ENCODE data around the gene ZNF320. TPM values are rescaled to one million over a fixed set of nuclear protein-coding genes. Genes with fewer than 3 reads are reported as not detected.
"Not testable (repeated sequence)": the region's sequence is repeated elsewhere in the genome, so short reads cannot be mapped to it uniquely, and the experiment has no call there.

ZNF320 gene
- 51.1 TPM for total RNA-seq

GRCh38 chr19:52897138-52897935 lies at the start of gene ZNF320:
Gene ZNF320, minus strand, starts transcription at chr19:52897635. Its CDS starts 7,380 bp downstream, at chr19:52890255.
- DNase-seq (ENCODE audit: low spot score): peak; percentile 97

GRCh38 chr19:52946322-52947310 lies 49.2 kb upstream of the ZNF320 start:
- peak; percentile 88 for DNase-seq (ENCODE audit: low spot score)

GRCh38 chr19:52945652-52946321 lies 48.4 kb upstream of the ZNF320 start:
- no peak for DNase-seq (ENCODE audit: low spot score)

GRCh38 chr19:52944703-52945493 lies 47.5 kb upstream of the ZNF320 start:
- not testable (repeated sequence) for DNase-seq (ENCODE audit: low spot score)

GRCh38 chr19:52943884-52944643 lies 46.6 kb upstream of the ZNF320 start:
- DNase-seq (ENCODE audit: low spot score): no peak

- DNase-seq (ENCODE audit: low spot score): no peak
Observed at GRCh38 chr19:52943134-52943883, 45.9 kb upstream of the ZNF320 start.

- DNase-seq (ENCODE audit: low spot score): peak; percentile 97
Observed at GRCh38 chr19:52942386-52943133, 45.1 kb upstream of the ZNF320 start.

- DNase-seq (ENCODE audit: low spot score): no peak
Observed at GRCh38 chr19:52941941-52942385, 44.5 kb upstream of the ZNF320 start.

GRCh38 chr19:52941523-52941922 lies 44.1 kb upstream of the ZNF320 start:
- DNase-seq (ENCODE audit: low spot score): not testable (repeated sequence)

- not testable (repeated sequence) for DNase-seq (ENCODE audit: low spot score)
Observed at GRCh38 chr19:52940905-52941304, 43.5 kb upstream of the ZNF320 start.

- DNase-seq (ENCODE audit: low spot score): no peak
Observed at GRCh38 chr19:52938761-52939160, 41.3 kb upstream of the ZNF320 start.

GRCh38 chr19:52936954-52937325 lies 39.5 kb upstream of the ZNF320 start:
- DNase-seq (ENCODE audit: low spot score): no peak

GRCh38 chr19:52936151-52936953 lies 38.9 kb upstream of the ZNF320 start:
- no peak for DNase-seq (ENCODE audit: low spot score)

GRCh38 chr19:52935434-52935833 lies 38.0 kb upstream of the ZNF320 start:
- DNase-seq (ENCODE audit: low spot score): no peak

- DNase-seq (ENCODE audit: low spot score): not testable (repeated sequence)
Observed at GRCh38 chr19:52924641-52925040, 27.2 kb upstream of the ZNF320 start.

- DNase-seq (ENCODE audit: low spot score): peak; percentile 72
Observed at GRCh38 chr19:52923778-52924593, 26.6 kb upstream of the ZNF320 start.
